GM21367 (cell line): ENCODE data around the gene AP1S2.
A peak's percentile ranks its signal among the peaks of the same experiment; 100 is the strongest.
"Not testable (repeated sequence)": the region's sequence is repeated elsewhere in the genome, so short reads cannot be mapped to it uniquely, and the experiment has no call there.

Experiments
- ATAC-seq: cut with Tn5 transposase; IDR thresholded peaks from one replicate; pipeline ENCODE4 v1.9.1; 2021; ENCODE audit not compliant: unreplicated experiment

Gene AP1S2

DNA sequence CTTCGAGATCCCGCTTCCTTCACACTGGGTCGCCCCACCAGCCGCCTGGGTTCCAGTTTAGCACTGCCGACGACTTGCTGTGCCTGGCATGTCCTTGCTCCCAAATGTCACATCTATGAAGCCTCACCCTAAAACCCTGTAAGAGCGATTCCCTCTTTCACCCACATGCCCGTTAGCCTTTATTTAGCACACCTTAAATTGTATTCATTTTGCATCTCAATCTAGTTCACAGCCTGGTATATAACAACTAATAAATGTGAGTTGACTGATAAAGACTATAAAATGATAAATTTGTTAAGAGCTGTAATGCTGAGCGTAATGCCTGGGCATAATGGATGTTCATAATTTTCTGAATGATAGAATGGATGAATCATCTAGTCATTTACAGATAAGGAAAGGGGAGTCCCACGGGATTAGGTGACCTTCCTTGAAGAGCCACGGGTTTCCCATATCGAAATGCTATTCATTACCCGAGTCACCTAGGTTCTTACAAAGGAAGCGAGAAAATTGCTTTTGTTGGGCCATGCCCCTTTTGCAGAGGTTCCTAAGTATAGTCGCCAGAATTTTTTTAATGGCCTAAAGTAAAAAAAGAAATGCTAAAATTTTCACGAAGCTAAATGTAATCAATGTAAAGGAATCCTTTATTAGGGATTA lies 1.1 kb upstream of the AP1S2 start:
- ATAC-seq = no peak

DNA sequence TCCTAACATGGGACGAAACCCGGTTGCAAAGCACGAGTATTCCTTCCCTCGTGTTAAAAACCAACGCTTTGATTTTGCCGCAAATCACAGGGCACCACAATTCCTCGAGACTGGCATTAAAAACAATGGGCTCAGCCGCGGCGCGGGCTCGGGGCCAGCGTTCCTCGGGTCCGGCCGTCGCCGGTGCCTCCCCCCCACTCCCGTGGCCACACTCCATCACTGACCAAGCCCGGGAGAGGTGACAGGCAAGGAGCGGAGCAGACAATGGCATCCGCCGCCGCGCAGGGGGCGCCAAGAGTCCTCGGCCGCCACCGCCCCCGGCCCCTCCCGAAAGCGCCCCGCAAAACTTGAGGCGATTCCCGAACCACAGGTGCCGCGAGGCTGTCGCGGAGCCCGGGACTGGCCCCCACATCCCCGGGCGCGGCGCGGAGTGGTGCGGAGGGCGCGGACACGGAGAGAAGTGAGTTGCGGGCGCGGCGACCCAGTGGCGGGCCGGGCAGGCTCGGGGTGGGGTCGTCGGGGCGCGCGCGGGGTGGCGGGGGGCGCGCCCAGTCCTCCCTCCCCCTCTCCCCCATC lies 445 bp downstream of the AP1S2 start:
- peak; percentile 35 for ATAC-seq

DNA sequence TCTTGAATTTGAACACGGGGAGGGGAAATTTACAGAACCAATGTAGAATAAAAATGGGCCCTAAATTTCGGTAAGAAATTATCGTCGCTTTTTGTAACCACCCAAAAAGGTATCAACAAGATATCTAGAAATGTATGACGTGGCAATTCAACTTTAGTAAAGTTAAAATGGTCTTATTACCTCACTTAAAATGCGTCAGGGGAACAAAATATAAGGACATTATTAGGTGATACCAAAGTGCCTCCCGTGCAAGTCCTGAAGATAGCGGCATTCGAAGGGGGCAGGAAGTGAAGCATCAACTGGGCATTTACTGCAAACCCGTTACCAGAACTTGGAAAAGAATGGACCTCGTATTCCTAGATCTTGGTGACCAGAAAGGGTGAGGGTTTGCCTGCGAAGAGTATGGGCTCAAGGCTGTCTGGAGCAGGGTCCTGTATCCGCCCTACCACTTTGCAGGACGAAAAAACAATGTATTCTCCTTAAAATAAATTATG lies 980 bp downstream of the AP1S2 start:
- ATAC-seq = no peak

DNA sequence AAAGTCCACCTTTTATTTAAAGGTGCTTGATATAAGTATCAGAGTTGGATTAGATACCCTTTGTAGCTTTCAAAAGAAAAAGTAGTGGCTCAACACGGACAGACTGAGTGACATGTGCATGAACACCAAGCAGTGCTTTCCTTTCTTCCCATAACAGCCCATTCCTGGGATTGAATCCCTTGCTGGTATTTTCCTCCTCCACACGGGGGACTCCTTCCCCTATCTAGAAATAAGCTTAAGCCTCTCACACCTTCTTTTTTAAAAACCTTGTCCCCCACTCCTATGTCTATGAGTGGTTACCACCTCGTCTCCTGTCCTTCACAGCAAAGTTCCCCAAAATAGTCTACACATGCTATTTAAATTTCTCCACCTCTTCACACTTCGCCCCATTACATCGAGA lies 5.1 kb downstream of the AP1S2 start:
- ATAC-seq = no peak

DNA sequence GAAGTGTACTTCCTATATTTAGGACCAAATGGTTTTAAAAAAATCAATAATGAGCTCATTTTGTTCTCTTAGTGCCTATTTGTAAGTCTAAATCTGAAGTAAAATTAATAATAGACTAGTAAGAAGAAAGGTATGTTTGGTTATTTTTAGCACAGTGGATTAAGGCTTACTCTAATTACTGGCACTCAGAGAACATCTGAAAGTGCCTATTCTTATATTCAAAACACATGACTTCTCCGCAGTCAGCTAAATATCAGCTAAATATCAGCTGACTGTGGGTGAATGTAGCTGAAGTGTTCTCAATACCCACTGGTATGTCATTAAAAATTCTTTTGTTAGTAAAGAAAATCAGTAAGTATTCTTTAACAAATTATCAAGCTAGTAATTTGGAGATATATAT lies 6.0 kb downstream of the AP1S2 start:
- no peak for ATAC-seq

DNA sequence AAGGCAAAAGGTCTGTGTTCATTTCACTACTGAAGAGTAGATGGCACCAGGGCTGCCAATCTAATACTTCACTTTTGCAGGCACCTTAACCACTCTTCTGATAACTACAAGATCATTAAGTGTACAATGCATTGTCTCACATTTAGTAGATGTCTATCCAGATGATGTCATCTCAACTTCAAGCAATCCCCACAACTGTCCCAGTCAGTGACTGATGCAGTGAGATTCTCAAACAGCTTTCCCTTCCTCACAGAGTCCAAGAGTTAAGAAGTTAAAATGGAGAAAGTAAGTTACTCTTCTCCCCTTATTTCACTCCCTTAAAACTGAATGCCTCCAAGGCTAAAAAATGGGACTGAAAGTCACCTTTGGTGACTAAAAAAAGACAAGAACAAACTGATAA lies 10.7 kb downstream of the AP1S2 start:
- ATAC-seq = no peak

DNA sequence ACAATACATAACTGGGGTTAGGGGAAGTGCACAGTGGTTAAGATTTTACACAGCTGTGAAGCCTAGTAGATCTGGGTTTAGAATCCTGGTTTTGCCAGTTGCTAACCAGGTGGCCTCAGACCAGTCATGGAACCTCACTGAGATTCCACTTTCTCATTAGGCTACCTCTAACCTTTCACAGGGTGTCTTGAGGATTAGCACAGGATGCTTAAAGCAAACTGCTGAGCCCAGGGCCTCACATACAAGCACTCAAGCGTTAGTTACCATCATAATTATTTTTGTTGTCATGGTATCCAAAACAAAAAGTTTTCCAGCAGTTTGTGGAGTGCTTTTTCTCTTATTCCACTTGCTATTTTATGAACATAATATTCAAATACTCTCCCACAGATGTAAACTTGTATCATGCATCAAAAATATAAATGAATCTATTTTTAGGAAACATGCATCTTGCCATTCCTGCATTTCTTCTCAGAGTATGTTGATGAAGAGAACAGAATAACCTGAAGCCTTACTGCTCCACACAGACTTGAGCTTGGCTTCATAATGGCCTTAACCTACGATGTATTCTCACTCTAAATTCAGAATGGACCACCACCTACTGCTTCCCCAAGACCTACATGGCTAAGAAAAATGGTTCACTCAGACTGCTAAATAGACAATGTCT lies 12.6 kb downstream of the AP1S2 start:
- no peak for ATAC-seq

DNA sequence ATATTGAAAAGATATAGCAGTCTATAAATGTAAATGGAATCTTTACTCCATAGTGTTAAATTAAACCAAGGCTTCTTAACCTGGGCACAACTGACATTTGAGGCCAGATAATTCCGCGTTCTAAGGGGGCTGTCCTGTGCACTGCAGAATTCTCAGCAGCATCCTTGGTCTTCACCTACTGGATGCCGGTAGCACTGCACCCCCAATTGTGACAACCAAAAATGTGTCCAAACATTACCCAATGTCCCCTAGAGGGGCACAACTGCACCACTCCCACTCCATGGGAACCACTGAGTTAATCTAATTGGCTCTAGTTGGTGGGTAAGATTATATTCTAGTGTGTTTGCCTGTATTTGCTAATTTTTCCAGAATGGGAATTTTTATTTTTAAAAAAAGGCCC lies 16.6 kb downstream of the AP1S2 start:
- no peak for ATAC-seq

DNA sequence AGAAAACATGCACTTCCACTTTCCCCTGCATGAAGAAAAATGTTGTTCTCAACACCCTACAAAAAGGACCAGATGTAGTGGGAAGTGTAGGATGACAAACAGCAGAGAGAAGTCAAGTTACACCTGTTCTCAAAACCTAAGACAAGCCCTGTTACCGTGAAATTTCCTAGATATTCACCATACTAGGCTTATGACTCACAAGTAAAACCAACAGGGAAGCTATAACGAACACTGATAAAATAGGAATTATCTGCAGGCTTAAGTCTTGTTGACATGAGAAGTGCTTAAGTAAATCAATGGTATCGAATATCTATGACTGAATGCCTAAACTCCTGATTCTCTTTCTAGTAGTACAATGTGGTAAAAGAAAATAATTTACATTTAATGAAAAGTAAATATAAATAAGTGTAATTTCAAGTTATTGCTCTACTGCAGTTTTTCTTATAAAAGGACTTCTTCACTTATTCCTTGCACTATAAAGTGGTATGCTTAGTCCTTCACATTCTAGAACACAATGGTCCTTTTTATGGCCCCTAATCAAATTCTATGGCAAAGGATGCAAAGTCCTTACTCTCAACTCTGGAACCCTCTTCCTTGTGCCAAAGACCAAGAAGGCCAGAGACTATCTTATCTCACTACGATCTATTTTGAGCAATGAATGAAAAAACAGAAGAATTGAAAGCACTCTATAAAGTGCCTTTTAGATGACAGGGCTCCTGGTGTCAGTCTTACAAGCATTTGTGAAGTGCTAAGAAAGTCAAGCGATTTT lies 19.6 kb downstream of the AP1S2 start:
- ATAC-seq = no peak

DNA sequence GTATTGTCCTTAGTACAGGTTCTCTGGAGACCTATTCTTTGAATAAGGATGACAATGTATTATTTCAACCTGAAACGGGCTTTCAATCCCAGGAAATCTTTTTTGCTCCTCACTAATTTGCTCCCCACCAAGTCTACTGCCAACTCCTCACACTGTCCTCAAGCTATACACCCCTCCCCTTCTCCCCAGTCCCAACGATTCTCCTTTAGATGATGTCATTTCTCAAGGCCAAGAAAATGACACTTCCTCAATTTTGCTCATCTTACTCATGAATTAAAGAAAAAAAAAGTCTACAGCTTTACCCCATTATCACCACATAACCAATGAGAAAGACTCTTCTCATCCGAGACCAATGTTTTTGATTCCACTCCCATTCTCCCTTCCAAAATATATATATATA lies 20.6 kb downstream of the AP1S2 start:
- ATAC-seq = no peak

DNA sequence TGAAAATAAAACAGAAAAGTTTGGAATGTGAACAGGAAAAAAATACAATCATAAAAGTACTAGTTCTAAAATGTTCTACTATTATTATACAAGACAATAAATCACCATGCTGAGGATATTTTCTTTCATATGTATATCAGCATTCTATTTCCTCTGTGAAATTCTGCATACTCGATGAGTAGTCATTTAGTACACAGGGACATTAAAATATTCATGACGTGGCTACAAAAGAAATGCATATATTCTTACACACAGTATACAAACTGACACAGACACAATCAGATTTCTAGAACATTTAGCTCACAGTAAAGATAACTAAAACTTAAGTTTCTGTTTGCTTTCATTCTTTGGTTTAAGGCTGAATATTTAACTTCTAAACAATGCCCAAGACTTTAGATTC lies 23.3 kb downstream of the AP1S2 start:
- ATAC-seq = not testable (repeated sequence)

DNA sequence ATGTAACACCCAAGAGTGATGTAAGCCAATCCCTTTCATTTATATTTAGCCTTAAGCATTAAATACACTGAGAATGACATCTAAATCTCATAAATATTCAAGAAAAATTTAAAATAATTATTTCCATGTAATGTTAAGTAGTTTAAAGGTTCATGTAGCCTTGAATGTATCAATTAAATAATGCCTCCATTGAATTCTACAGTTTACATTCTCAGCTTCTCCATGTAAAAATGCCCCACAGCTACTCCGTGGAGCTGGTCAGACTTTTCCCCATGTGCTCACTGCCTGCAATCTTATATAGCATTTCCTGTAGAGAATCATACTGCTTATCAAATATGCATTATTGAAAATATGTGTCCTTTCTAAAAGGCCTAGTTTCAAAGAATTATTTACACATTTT lies 25.4 kb downstream of the AP1S2 start:
- no peak for ATAC-seq

DNA sequence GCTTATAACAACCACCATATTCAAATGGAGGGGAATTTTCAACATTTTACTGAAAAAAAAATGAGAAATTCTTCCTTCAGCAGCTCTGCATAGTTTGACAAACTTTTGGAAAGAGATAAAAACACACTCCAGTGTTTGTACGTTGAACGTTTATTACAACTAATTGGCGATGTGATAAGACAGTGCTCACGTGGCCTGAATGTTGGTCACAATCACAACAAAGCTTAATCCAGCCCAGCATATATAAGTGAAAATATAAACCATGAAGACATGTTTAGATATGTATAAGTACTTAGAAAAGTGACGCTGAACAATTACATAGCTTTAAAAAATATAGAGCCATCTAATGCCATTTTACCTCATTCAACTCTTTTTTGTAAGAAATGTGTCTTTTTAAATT lies 28.7 kb downstream of the AP1S2 start:
- ATAC-seq = no peak

DNA sequence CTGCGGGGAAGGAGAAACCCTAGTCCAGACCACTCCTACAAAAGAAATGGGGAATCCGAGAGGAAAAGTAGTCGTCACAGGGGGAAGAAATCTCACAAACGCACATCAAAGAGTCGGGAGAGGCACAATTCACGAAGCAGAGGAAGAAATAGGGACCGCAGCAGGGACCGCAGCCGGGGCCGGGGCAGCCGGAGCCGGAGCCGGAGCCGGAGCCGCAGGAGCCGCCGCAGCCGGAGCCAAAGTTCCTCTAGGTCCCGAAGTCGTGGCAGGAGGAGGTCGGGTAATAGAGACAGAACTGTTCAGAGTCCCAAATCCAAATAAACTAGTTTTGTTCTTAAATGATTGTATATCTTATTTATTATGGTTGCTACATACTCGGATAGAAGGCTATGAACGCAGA lies 31.7 kb downstream of the AP1S2 start:
- no peak for ATAC-seq

DNA sequence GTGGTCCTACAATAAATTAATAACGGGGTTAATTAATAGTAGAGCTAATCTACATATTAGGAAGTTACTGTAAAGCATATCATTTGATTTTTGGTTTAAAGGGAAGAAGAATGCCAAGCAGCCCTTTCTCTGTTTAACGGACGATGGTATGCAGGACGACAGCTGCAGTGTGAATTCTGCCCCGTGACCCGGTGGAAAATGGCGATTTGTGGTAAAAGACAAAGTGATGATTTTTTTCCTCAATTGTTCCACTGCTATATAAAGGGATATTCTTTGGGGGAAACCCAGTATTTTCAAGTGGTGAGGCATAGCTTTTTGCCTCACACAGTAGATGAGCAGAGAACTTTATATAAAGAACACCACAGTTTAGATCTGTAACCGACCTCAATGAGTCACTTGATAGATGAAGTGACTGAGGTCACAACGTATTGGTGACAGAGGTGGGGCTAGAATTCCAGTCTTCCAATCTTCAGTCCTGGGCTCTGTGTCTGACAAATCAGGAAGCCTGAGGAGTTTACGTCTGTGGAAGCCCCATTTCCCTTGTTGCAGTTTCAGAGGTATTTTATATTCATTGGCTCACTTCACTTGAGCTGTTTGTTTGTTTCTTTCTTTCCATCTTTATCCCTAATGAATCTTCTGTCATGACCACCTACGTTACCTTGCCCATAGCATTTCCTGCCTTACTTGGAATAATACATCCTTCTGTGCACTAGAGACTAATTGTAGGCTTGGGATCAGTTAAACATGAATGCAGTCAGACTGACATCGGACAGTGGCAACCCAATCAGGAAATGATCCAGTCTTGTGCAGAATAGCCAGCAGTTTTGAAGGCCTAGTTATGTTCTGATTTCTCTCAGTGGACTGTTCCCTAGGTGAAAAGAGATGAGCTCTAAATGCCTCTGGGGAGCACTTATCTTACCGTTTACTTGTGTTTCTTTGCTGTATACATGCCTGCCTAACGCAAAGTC lies 34.2 kb downstream of the AP1S2 start:
- no peak for ATAC-seq

DNA sequence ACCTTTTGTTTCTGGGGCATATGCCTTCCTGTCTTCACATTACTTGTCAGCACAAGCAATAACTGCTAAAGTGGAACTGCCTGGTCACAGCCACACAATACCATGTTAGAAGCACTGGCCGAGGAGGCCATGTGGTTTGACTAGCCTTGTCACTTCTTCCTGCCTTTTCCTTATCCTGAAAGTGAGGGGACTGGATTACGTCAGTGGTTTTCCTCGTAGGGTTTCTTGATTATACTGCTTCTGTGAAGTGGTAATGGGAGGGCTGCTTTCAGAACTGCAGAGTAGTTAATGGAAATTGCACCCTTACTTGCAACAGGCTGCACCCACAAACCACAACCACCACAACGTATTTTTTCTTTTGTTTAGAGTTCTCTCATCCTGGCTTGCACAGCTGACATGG lies 37.7 kb downstream of the AP1S2 start:
- ATAC-seq = no peak

DNA sequence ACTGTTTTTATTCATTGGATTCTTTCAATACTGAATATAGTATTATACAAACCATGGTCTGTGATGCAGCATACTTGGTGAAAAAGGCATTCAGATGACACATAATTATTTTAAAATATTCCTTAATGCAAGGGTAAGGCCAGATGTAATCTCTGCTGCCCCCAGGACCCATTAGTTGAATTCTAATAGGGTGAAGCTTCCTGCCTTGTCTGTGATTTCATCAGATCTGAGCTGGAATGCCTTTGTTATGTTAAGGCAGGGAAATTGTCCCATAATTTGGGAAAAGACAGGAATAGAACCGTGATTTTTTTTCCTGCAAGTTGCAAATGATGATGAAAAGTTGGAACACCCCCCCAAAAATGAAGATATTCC lies 38.2 kb downstream of the AP1S2 start:
- no peak for ATAC-seq

DNA sequence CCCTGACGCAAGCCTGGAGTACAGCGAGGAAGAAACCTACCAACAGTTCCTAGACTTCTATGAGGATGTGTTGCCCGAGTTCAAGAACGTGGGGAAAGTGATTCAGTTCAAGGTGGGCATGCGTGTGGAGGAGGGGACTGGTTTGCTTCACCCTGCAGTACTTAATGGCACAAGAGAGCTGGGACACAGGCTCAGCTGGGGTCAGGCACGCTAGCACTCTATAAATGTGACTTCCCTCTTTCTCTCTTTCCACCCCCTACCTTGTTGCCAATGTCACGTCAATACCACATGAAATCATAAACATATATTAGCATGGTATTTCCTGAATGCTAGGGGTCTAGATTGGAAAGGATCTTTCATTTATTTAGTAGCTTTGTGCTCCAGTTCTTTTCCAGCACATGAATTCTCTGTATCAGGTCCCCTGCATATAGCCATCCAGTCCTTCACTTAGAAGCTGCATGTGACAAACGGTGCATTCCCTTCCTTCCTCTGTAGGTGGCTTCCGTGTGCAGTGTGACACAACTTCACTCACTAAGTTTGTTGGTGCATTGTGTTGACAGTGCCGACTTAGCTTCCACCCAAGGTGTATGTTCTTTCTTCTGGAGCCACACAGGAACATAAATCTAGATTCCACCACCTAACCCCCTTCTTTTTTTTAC lies 38.7 kb downstream of the AP1S2 start:
- peak; percentile 64 for ATAC-seq

DNA sequence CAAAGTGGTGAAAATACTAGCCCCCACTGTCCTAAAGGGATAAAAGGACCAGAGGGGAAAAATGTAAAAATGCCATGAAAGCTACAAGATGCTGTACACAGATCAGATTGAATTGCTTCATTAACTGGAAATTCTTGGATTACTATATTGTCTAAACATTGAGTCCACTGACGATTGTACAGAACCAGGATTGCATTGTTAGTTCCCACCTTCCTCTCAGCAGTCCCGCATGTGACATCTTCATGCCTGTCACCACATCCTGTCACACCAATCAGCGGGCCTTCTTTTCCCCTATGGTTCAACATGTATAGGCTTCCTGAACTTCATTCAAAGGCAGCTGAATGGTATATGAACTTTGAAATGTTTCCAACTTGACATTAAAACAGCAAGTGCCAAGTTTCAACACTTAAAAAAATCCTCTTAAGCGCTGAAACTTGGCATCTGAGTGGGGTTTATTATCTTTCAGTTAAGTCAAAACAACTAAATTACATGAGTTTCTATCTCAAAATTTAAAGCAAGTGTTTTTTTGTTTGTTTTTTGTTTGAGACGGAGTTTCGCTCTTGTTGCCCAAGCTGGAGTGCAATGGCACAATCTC lies 39.7 kb downstream of the AP1S2 start:
- no peak for ATAC-seq

DNA sequence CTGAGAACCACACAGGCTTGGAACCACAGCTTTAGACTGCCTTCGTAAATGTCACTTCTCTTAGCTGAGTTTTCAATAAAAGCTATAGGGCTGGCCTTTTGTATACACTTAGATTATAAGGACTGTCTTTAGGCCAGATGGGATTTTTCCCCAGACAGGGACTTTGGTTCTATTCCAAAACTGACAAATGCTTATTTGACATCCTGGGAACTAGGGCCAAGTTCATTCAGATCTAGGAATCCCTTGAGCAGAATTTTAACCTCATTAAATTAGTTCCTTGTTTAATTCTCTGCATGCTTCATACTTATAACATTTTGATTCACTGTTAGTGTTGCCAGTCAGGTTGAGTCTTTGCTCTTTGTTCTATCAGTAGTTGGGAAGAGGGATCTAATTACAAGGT lies 41.2 kb downstream of the AP1S2 start:
- ATAC-seq = no peak
